ENCODE measurements around the gene CCDC27.

DNA sequence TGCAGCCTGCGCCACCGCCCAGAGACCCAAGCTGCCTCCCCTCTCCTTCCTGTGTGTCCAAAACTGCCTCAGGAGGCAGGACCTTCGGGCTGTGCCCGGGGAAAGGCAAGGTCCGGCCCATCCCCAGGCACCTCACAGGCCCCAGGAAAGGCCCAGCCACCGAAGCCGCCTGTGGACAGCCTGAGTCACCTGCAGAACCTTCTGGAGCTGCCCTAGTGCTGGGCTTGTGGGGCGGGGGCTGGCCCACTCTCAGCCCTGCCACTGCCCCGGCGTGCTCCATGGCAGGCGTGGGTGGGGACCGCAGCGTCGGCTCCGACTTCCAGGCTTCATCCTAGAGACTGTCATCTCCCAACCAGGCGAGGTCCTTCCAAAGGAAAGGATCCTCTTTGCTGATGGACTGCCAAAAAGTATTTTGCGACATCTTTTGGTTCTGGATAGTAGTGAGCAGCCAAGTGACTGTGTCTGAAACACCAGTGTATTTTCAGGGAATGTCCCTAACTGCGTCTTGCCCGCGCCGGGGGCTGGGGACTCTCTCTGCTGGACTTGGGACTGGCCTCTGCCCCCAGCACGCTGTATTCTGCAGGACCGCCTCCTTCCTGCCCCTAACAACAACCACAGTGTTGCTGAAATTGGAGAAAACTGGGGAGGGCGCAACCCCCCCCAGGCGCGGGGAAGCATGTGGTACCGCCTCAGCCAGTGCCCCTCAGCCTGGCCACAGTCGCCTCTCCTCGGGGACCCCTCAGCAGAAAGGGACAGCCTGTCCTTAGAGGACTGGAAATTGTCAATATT, 19.0 kb upstream of the CCDC27 start:
- TF ChIP-seq, protein P1, sequence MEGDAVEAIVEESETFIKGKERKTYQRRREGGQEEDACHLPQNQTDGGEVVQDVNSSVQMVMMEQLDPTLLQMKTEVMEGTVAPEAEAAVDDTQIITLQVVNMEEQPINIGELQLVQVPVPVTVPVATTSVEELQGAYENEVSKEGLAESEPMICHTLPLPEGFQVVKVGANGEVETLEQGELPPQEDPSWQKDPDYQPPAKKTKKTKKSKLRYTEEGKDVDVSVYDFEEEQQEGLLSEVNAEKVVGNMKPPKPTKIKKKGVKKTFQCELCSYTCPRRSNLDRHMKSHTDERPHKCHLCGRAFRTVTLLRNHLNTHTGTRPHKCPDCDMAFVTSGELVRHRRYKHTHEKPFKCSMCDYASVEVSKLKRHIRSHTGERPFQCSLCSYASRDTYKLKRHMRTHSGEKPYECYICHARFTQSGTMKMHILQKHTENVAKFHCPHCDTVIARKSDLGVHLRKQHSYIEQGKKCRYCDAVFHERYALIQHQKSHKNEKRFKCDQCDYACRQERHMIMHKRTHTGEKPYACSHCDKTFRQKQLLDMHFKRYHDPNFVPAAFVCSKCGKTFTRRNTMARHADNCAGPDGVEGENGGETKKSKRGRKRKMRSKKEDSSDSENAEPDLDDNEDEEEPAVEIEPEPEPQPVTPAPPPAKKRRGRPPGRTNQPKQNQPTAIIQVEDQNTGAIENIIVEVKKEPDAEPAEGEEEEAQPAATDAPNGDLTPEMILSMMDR (IDR thresholded peaks at IDR 0.05; ENCODE audit: insufficient read depth, low read depth, low read length): no peak
- peak; percentile 25 for TF ChIP-seq EZH2 (IDR thresholded peaks at IDR 0.05; ENCODE audit: insufficient read depth, low read length)
